Fibroblast of the aortic adventitia (primary cell): ENCODE results near the gene PACC1. TPM values are rescaled to one million over a fixed set of nuclear protein-coding genes. Genes with fewer than 3 reads are reported as not detected.
A peak's percentile ranks its signal among the peaks of the same experiment; 100 is the strongest.

Experiments
- DNase-seq: peaks from one replicate; pipeline ENCODE4 v3.0.0-alpha.2; 2010; ENCODE audit warnings: low read depth
- H3K4me3 ChIP-seq: 2 replicates; pipeline ENCODE4 v1.5.1; 2011; ENCODE audit warnings: low read depth, mild to moderate bottlenecking, control low read depth, low read length, moderate library complexity
- CTCF ChIP-seq: IDR thresholded peaks from 2 replicates; pipeline ENCODE4 v1.5.1; 2011; ENCODE audit warnings: mild to moderate bottlenecking, low read length, control low read depth, inconsistent platforms; ENCODE audit not compliant: insufficient read depth
- total RNA-seq: library from RNA; depleted of rRNA; stranded (reverse); fragments of >200 nt; gene quantifications from 2 replicates; pipeline ENCODE4 v1.2.3, GENCODE V29; 2012; ENCODE audit warnings: low replicate concordance

Gene PACC1
- 2.7 and 5.1 TPM in 2 replicates for total RNA-seq

DNA sequence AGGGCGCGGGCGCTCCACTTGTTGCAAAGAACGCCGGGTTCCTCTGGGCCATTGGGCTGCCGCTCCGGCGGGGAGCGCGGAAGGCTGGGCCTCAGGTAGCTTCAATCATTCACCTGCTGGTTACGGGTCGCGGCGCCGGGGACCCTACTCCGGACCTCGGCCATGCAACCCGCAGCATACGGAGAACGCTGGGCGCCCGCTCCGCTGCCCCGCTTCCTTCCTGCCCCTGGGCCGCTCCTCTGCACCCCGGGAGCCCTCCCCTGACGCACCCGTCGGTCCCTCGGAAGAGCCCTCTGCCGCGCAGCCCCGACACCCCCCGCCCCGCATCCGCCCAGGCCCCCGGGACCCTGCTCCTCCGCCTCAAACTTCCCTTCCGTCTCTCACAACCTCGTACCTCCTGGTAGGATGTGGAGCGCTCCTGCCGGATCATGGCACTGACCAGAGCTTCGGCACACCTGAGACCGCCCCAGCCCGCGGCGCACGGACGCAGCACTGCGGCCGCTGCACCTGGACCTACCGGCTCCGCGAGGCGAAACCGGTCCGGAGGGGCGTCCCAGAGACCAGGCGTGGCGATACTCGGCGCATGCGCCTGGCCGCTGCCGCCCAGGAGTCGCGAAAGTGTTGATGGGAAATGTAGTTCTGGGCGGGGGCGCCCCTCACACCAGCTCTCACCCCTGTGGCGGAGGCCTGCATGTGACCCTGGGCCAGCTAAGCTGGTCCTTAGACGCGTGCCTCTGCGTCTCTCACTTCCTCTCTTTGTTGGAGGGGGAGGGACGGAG lies at the start of gene PACC1:
TSS of gene PACC1 (minus strand) at position 559 of the 779 bp plus-strand sequence. CDS start at position 430, 129 bp downstream.
- DNase-seq = peak; percentile 76

DNA sequence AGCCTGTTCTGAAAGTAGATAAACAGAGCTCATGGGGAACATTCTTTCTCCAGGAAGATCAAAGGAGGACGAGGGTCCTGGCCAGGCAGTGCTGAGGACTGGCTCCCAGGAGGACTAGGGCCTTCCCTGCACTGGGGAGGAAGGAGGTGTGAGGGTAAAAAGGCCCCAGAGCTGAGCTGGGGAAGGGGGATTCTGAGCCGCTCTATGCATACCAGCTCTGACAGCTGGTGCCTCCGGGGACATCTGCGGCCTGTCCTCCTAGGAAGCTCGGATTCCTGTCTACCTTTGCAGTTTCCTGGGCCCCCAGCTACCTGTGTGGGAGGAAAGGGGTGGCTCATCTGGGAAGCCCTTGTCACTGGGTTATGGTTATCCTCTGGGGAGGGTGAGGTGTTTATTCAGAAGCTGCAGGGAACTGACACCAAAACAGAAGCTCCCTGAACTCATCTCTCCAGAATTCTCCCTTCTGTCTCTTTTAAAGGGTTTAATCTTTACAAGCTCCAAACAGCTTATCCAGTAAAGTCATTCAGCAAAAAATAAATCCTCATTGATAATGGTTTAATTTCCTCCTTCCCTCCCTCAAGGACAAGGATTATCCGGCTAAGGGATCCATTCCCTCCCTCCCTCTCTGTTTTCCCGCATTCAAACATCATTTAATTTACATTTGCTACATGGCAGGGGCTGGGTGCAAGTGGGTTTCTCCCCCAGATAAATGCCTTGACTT lies 49.0 kb upstream of the PACC1 start:
- TF ChIP-seq CTCF = no peak
- no peak overlapping the region for H3K4me3 ChIP-seq
- no peak for DNase-seq

More for the DNA sequence above, at the start of gene PACC1:
- TF ChIP-seq CTCF = no peak
- peak within 1 kb of the TSS; percentile 96 for H3K4me3 ChIP-seq

DNA sequence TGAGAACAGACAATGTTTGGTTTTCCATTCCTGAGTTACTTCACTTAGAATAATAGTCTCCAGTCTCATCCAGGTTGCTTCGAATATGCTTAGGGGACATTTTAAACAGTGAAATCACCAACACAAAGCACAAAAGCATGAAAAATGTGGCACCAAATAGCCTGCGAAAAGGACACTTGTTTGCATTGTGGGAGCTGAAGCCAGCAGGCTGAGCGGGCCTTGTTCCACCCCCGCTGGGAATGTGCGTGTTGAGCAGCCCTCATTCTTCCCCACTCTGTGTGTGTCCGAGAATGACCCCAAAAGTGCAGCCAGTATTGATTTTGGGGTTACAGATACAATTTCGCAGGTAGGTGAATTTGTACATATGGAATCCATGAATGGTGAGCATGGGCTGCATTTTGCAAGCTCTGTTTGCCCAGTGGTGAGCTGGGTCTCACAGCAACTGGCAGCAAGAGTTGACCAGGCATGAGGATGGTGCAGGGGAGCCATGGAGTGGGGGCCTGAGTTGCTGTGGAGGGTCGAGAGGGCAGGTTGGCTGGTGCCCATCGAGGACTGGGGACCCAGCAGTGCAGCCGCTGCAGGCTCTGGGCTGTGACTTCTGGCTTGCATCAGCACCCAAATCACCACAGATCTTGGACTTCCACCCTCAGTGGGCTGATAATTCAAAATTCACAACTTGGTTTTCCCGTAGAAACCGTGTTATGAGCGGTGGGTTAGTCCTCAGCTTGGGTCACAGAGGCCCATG lies 47.4 kb upstream of the PACC1 start:
- DNase-seq = no peak
- H3K4me3 ChIP-seq = no peak overlapping the region
- no peak for TF ChIP-seq CTCF

DNA sequence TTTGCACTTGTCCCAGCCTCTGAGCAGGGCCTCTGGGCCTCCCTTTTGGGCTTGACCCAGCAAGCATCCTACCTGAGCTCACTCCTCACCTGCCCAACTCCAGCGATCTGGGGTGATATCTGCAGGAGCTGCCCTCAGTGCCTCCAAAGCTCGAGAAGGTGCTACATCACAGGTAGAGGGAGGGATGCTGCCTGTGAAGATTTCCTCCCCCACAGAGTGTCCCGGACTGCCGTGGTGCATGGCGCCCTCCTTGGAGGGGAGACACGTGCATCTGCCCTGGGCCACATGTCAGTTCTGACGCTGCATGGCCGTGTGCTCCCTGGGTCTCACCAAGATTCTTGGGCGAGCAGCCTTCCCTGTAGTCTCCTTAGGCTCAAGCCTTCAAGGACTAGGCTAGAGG lies 45.7 kb upstream of the PACC1 start:
- DNase-seq = no peak
- no peak for TF ChIP-seq CTCF

DNA sequence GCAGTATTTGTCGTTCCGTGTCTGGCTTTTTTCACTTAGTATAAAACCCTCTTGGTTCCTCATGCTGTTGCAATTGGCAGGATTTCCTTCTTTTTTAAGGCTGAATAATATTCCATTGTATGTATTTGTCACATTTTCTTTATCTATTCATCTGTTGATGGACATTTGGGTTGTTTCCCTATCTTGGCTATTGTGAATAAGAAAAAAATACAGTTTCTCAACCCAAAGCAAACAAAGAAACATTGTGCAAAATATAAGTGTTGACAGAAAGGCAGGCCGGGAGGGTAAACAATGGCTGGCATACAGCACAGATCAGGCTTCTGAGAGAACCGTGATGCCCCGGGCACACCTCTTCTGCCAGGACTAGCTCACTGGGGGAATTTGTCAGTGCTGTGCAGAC lies 45.0 kb upstream of the PACC1 start:
- no peak overlapping the region for H3K4me3 ChIP-seq
- no peak for DNase-seq
- no peak for TF ChIP-seq CTCF

More for the DNA sequence above, 45.7 kb upstream of the PACC1 start:
- no peak overlapping the region for H3K4me3 ChIP-seq

- H3K4me3 ChIP-seq = no peak overlapping the region
- DNase-seq = no peak
- no peak for TF ChIP-seq CTCF
These were observed 44.1 kb upstream of the PACC1 start for GRCh38 chr1:212458817-212459216.
